ENCODE results near the gene ZNF282.

- TF ChIP-seq CTCF (IDR thresholded peaks at IDR 0.05) (no peak), POLR2A (IDR thresholded peaks at IDR 0.05) (no peak)
Observed at GRCh38 chr7:149171892-149172533, 23.3 kb upstream of the ZNF282 start.
